Karpas-422 (cell line): ENCODE data around the gene MAEA. TPM values are rescaled to one million over a fixed set of nuclear protein-coding genes. Genes with fewer than 3 reads are reported as not detected.
"Not testable (repeated sequence)": the region's sequence is repeated elsewhere in the genome, so short reads cannot be mapped to it uniquely, and the experiment has no call there.

ENCODE experiments used
- DNase-seq: peaks from one replicate; pipeline ENCODE4 v3.0.0-alpha.2; 2015
- H2AFZ ChIP-seq: fragments of 200-600 bp; sonication (generic); 2 replicates; pipeline ENCODE4 v1.6.1; 2014; ENCODE audit warnings: antibody characterized with exemption, low read length, mixed read lengths
- H3K27ac ChIP-seq: fragments of 200-600 bp; sonication (generic); 2 replicates; pipeline ENCODE4 v1.5.1; 2014; ENCODE audit warnings: mild to moderate bottlenecking, low read length, moderate library complexity
- H3K27me3 ChIP-seq: fragments of 200-600 bp; sonication (generic); 2 replicates; pipeline ENCODE4 v1.6.1; 2014; ENCODE audit warnings: low read length, mixed read lengths
- H3K36me3 ChIP-seq: fragments of 200-600 bp; sonication (generic); 2 replicates; pipeline ENCODE4 v1.6.1; 2014; ENCODE audit warnings: low read length, mixed read lengths; ENCODE audit not compliant: insufficient read depth
- H3K4me1 ChIP-seq: fragments of 200-600 bp; sonication (generic); 2 replicates; pipeline ENCODE4 v1.6.1; 2014; ENCODE audit warnings: mild to moderate bottlenecking, low read length, mixed read lengths
- H3K4me2 ChIP-seq: fragments of 200-600 bp; sonication (generic); 2 replicates; pipeline ENCODE4 v1.6.1; 2014; ENCODE audit warnings: low read length, low read depth, mild to moderate bottlenecking; ENCODE audit not compliant: poor library complexity, severe bottlenecking
- H3K4me3 ChIP-seq: fragments of 200-600 bp; sonication (generic); 2 replicates; pipeline ENCODE4 v1.5.1; 2014; ENCODE audit warnings: mild to moderate bottlenecking, antibody characterized with exemption, low read length, mixed read lengths
- H3K79me2 ChIP-seq: fragments of 200-600 bp; sonication (generic); 2 replicates; pipeline ENCODE4 v1.6.1; 2014; ENCODE audit warnings: mild to moderate bottlenecking, low read length, mixed read lengths
- H3K9ac ChIP-seq: fragments of 200-600 bp; sonication (generic); 2 replicates; pipeline ENCODE4 v1.6.0; 2014; ENCODE audit warnings: low read length
- H3K9me2 ChIP-seq: fragments of 200-600 bp; sonication (generic), shearing (Covaris generic); replicated peaks from 2 replicates; pipeline ENCODE4 v1.6.0; 2014; ENCODE audit warnings: mild to moderate bottlenecking, low read length, moderate library complexity; ENCODE audit not compliant: insufficient read depth
- H3K9me3 ChIP-seq: fragments of 300-700, 200-600 bp; sonication (generic); 2 replicates; pipeline ENCODE4 v1.6.1; 2014; ENCODE audit warnings: low read length, mixed read lengths
- H4K20me1 ChIP-seq: fragments of 200-600 bp; sonication (generic); 2 replicates; pipeline ENCODE4 v1.6.1; 2014; ENCODE audit warnings: mild to moderate bottlenecking, antibody characterized with exemption, low read length, low read depth; ENCODE audit not compliant: insufficient read depth
- total RNA-seq: library from RNA; depleted of rRNA; stranded (reverse); fragments of >200 nt; shearing (Covaris generic); gene quantifications from 2 replicates; pipeline ENCODE4 v1.2.3, GENCODE V29; 2014; ENCODE audit warnings: low replicate concordance

The MAEA gene
- total RNA-seq, 1 experiment from 2014 or later, result 31.3 TPM

DNA sequence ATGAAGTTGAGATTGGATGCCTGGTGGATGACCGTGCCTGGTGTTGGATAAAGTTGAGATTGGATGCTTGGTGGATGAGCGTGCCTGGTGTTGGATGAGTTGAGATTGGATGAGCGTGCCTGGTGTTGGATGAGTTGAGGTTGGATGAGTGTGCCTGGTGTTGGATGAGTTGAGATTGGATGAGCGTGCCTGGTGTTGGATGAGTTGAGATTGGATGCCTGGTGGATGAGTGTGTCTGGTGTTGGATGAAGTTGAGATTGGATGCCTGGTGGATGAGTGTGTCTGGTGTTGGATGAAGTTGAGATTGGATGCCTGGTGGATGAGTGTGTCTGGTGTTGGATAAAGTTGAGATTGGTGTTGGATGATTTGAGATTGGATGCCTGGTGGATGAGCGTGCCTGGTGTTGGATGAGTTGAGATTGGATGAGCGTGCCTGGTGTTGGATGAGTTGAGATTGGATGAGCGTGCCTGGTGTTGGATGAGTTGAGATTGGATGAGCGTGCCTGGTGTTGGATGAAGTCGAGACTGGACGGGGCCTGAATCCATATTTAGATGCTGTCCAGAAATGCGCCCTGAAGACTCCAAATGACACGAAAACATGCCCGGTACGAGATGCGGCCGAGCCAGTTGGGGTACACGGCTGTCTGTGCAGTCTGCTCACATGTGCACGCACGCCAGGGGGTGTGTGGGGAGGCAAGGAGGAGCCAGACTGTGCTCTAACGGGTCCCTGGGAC is 34.9 kb downstream of the MAEA start:
- not testable (repeated sequence) for H3K36me3 ChIP-seq, H3K27me3 ChIP-seq, H3K4me2 ChIP-seq, H3K4me1 ChIP-seq, H3K9me3 ChIP-seq, H3K27ac ChIP-seq, H4K20me1 ChIP-seq, DNase-seq, H2AFZ ChIP-seq, H3K79me2 ChIP-seq, H3K4me3 ChIP-seq, H3K9me2 ChIP-seq, H3K9ac ChIP-seq

DNA sequence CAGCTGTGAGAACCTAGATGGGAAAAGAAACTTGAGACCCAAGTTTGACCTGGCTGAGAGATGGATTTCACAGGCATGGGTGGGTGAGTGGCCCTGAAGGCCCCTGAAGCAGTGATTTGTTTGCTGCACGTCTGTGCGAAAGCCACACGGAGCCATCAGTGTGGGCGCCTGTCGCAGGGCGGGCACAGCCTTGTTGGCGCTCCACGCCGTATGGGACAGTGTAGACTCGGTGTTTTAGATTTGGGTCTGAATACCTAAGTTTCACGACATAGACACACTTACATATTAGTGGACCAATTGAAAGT is 35.4 kb downstream of the MAEA start:
- no peak overlapping the region for H3K9ac ChIP-seq
- no peak overlapping the region for H2AFZ ChIP-seq
- DNase-seq, result no peak
- H3K79me2 ChIP-seq, result no peaks in the 10 kb centered on the region; the same call in 1 of the 2 replicates
- no peak overlapping the region for H3K4me2 ChIP-seq
- H3K4me3 ChIP-seq, result no peak overlapping the region
- no peaks in the 10 kb centered on the region for H3K9me2 ChIP-seq
- H3K9me3 ChIP-seq, result no peaks in the 10 kb centered on the region
- no peaks in the 10 kb centered on the region for H3K27me3 ChIP-seq
- H3K36me3 ChIP-seq, result no peaks in the 10 kb centered on the region
- H3K4me1 ChIP-seq, result no peaks in the 10 kb centered on the region
- no peak overlapping the region for H3K27ac ChIP-seq
- H4K20me1 ChIP-seq, result peaks cover 5% of the 10 kb centered on the region; the same call in 1 of the 2 replicates

DNA sequence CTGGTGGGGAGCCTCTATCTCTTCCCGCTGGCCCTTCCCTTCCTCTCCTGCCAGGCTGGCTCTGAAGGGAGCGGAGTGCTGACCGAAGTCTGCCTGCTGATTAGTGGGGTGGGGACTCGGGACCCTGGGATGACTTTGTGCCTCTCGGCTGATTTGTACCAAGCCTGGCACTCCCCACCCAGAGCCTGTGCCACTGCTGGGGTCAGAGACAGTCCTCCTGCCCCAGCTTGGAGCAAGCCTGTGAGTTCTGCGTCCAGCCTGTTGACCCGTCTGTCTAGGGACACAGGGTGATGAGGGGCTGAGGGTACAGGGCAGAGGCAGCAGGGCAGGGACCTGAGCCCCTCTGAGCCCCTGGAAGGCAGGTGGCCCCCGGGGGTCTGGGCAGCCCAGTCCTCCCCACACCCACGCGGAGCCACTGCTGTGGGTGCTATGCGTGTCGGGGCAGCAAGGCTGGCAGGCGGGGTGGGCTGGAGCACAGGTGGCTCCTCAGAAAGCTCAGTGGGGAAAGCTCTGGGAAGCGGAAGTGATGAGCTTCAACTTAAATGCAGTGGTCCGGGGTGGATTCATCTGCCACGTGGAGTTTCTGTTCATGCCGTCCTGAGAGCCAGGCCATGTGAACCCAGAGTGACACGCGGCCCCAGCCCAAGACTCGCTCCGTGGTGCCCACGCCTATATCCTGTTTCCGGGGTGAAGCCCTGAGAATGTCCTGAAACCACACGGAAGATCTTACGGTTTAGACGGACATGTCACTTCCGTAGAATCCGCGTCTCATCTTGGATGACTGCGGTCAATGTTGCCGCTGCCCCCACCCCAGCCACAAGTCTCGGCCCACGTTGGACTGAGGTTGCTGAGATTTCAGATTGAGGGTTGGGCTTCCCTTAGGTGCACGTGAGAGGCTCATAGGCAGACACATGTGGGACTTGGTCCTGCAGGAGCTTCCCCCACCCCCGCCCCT is 36.3 kb downstream of the MAEA start:
- Histone ChIP-seq H3K27me3 (no peaks in the 10 kb centered on the region), H3K9me3 (no peaks in the 10 kb centered on the region), H4K20me1 (peaks cover 5% of the 10 kb centered on the region; the same call in 1 of the 2 replicates), H3K9me2 (no peaks in the 10 kb centered on the region), H3K79me2 (no peaks in the 10 kb centered on the region; the same call in 1 of the 2 replicates), H3K4me2 (no peak overlapping the region), H3K36me3 (no peaks in the 10 kb centered on the region), H3K4me1 (no peaks in the 10 kb centered on the region), H2AFZ (no peak overlapping the region), H3K27ac (no peak overlapping the region), H3K4me3 (no peak overlapping the region), H3K9ac (no peak overlapping the region)
- no peak for DNase-seq

DNA sequence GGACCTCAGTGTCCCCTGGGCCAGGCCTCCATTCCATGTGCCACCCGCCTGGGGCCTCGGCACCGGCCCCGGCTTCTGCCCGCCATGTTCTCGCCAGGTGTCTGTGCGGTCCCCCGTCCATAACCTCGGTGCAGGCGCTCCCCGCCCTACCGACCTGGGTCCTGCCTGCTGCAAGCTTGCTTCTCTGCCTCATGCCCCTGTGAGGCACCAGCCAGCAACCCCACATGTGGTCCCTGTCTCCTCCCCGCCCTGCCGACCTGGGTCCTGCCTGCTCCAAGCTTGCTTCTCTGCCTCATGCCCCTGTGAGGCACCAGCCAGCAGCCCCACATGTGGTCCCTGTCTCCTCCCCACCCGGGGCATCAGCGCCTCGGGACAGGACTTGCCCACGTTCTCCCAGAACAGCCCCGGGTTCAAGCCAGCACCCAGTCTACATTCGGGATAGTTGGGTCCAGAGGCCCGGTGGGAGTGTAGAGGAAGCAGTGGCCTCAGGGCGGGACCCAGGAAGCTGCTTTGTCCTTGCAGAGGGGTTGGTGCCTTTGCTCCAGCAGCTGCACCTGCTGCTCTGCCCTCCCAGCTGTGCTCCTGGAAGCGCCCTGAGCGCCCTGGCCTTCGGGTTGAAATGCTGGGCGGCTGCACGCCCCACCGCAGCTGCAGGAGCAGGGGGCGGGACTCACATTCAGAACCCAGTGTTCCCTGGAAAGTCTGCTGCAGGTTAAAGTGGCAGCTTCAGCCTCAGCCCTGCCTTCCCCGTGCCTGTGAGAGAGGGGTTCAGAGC is 37.2 kb downstream of the MAEA start:
- Histone ChIP-seq H3K9ac (no peak overlapping the region), H3K4me2 (no peak overlapping the region), H4K20me1 (peaks cover 5% of the 10 kb centered on the region; the same call in 1 of the 2 replicates), H3K27me3 (no peaks in the 10 kb centered on the region), H3K4me1 (no peaks in the 10 kb centered on the region), H3K79me2 (no peaks in the 10 kb centered on the region; the same call in 1 of the 2 replicates), H2AFZ (no peak overlapping the region), H3K27ac (no peak overlapping the region), H3K36me3 (no peaks in the 10 kb centered on the region), H3K9me3 (no peaks in the 10 kb centered on the region), H3K9me2 (no peaks in the 10 kb centered on the region), H3K4me3 (no peak overlapping the region)
- DNase-seq, result no peak

DNA sequence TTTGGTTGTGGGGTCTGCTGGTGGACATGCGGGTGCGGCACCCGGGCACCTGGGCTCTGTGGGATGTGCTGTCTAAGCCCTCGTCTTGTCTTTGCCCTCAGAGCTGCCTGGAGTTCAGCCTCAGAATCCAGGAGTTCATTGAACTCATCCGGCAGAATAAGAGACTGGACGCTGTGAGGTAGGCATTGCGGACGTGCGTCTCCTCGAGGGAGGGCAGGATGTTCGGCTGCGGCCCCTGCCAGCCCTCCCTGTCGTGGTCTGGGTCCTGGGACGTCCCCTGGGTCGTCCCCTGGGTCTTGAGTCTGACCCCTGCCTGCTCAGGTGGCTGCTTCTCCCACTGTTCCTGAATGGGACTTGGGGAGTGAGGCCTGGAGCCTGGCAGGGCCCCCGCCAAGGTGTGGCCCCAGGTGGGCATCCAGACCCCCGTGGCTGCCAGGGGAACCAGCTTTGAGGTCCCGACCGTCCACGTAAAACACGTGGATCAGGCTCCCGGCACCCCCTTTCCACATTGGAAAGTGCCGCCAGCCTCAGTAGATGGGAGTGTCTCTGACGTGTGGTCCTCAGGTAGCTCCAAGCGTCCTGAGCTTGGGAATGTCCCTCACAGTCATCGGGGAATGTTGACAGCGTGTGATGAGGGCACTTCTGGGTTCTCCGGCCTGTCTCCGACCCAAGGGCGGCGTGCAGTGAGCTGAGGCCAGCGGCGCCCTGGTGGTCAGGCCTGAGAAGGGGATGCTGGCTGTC is 38.0 kb downstream of the MAEA start:
- peaks cover 5% of the 10 kb centered on the region; the same call in 1 of the 2 replicates for H4K20me1 ChIP-seq
- H3K27ac ChIP-seq, result no peak overlapping the region
- no peak overlapping the region for H2AFZ ChIP-seq
- H3K9ac ChIP-seq, result no peak overlapping the region
- H3K9me3 ChIP-seq, result no peaks in the 10 kb centered on the region
- no peaks in the 10 kb centered on the region; the same call in 1 of the 2 replicates for H3K36me3 ChIP-seq
- H3K9me2 ChIP-seq, result no peaks in the 10 kb centered on the region
- no peaks in the 10 kb centered on the region for H3K4me1 ChIP-seq
- H3K4me2 ChIP-seq, result no peak overlapping the region
- no peak overlapping the region for H3K4me3 ChIP-seq
- no peaks in the 10 kb centered on the region for H3K27me3 ChIP-seq
- H3K79me2 ChIP-seq, result no peaks in the 10 kb centered on the region; the same call in 1 of the 2 replicates
- DNase-seq, result no peak

DNA sequence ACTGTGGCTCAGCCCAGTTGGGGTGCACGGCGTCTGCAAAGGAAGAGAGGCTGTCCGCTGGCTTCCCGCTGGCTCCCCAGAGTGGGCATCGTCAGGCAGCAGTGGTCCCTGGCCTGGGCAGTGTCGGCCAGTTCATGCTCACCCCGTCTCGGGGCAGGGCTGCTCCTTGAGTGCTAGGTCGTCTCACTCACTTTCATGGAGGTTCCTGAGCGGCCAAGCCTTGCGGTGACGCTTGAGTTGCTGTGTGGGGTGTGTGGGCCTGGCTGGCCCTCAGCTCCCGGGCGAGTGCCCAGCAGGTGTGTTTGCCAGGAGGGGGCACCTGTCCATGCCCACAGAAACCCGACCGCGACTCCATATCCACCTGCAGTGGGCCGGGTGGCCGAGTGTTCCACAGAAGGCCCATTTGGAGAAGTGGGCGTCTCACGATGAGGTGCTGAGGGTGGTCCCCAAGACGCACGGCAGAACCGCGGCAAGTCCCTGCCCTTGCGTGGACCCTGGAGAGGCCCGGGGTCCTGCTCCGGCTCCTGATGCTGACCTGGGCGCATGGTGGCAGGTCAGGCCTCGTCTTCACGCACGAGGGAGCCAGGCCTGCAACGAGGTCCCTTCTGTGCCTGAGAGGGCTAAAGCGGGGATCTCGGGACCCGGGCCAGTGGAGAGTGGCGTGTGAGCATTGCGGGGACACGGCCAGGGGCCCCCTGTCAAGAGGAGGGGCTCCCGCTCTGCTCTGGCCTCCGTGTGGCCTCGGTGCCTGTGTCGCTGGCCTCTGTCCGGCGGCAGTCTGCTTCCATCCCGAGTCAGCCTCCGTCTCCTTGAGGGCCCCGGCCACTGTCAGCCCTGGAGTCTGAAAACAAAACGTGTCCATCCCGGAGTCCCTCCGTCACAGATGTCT is 38.8 kb downstream of the MAEA start:
- Histone ChIP-seq H4K20me1 (peaks cover 5% of the 10 kb centered on the region; the same call in 1 of the 2 replicates), H3K79me2 (no peaks in the 10 kb centered on the region; the same call in 1 of the 2 replicates), H3K9me3 (no peaks in the 10 kb centered on the region), H3K27ac (no peak overlapping the region), H3K4me2 (no peak overlapping the region), H3K9me2 (no peaks in the 10 kb centered on the region), H3K4me3 (no peak overlapping the region), H2AFZ (no peak overlapping the region), H3K36me3 (no peaks in the 10 kb centered on the region; the same call in 1 of the 2 replicates), H3K4me1 (no peaks in the 10 kb centered on the region), H3K27me3 (no peaks in the 10 kb centered on the region), H3K9ac (no peak overlapping the region)
- no peak for DNase-seq
